SU-DHL-6 (cell line): ENCODE results near the gene EVC2.

Experiments used
- CTCF ChIP-seq: fragments of 200-600 bp; sonication (generic); IDR thresholded peaks from one replicate; pipeline ENCODE4 v1.5.1; 2017; ENCODE audit warnings: antibody characterized with exemption, mild to moderate bottlenecking, low read length, moderate library complexity; ENCODE audit not compliant: insufficient read depth, poor library complexity, severe bottlenecking
- EZH2phosphoT487 ChIP-seq: fragments of 200-600 bp; sonication (generic), shearing (Covaris generic); conservative IDR thresholded peaks from 2 replicates; pipeline ENCODE4 v1.6.1; 2018; ENCODE audit warnings: mild to moderate bottlenecking, antibody characterized with exemption, low read length, moderate library complexity, mixed read lengths

GRCh38 chr4:5528031-5528436 is 180.3 kb downstream of the EVC2 start:
- TF ChIP-seq EZH2phosphoT487 (no peak), CTCF (no peak)
